Measurements from ENCODE around the gene SHH.

SHH gene

GRCh38 chr7:155811560-155811894, 736 bp downstream of the SHH start:
- TF ChIP-seq CTCF (IDR thresholded peaks at IDR 0.05; ENCODE audit: low read depth, low read length): no peak
- no peak for DNase-seq (ENCODE audit: low read depth, low spot score)
- H3K4me3 ChIP-seq (ENCODE audit: low read depth, low read length): no peak overlapping the region
- in situ Hi-C loops (cut with HindIII; ENCODE audit: low sequenced_read_pairs): no loop called here

DNA sequence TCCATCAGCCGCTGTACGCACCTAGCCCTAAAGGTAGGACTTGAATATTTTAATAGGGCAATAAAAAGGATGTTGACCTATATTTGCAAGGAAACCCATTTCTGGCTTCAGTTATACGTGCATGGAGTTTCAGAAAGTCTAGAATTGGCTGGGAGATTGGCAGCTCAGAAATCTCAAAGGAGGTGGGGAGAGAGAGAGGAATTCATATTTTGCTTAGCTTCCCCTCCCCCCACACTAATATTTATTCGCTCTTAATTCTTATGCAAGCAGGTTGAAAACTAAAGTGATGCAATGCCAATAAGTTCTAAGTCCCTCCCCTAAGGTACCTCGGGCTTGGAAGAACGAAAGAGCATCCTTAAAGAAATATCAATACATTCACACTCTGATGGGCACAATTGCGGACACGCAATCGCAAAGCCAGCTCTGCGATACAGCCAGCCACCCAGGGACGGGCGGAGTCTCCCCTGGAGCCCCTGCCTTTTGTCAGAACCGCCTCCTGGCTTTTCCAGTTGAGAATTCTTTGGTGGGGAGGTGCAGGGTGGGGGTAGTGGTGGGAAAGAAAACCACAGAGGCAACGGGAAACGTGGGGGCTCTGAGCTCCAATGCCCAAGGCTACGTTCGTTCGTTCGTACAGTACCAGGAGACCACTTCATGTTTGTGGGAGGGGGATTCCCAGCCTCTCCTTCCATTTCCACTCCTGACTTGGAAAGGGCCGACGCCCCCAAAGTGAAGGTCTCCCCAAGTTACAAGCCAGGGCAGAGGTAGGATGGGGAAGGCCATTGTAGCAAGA, 1.3 kb downstream of the SHH start:
- DNase-seq (ENCODE audit: low read depth, low spot score): no peak
- H3K4me3 ChIP-seq (ENCODE audit: low read depth, low read length): no peak overlapping the region
- in situ Hi-C loops (cut with HindIII; ENCODE audit: low sequenced_read_pairs): no loop called here

GRCh38 chr7:155809947-155810769, 2.1 kb downstream of the SHH start:
- in situ Hi-C loops (cut with HindIII; ENCODE audit: low sequenced_read_pairs): no loop called here
- no peak overlapping the region for H3K4me3 ChIP-seq (ENCODE audit: low read depth, low read length)
- no peak for TF ChIP-seq CTCF (IDR thresholded peaks at IDR 0.05; ENCODE audit: low read depth, low read length)
- DNase-seq (ENCODE audit: low read depth, low spot score): no peak

More for the DNA sequence above, 1.3 kb downstream of the SHH start:
- TF ChIP-seq CTCF (IDR thresholded peaks at IDR 0.05; ENCODE audit: low read depth, low read length): no peak

DNA sequence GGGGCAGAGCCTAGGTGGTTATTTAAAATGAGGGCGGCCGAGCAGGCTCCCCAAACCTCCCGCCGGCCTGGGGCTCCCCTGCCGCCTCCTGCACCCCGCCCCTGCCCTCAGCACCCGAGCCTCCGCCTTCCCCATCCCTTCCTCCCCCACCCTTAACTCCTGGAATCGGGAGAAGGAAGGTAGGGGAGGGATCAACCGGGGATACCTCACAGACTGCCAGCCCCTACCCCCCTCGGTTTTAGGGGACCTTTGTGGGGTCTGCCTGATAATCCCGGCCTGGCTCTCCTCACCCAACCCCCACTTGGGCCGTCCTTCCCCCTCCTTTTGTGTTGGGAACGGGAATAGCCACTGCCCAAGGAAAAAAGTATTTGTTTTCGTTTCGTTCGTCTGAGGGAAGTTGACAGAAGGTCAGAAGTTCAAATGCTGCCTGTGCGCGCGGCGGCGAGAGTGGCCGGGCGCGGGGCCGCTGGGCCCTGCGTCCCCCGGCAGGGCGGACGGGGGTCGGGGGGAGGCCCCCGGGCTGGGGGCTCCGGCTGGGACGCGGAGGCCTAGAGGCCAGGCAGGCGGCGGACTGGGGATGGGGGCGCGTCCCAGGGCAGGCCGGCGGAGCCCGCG, 2.8 kb downstream of the SHH start:
- no peak overlapping the region for H3K4me3 ChIP-seq (ENCODE audit: low read depth, low read length)
- in situ Hi-C loops (cut with HindIII; ENCODE audit: low sequenced_read_pairs): no loop called here
- DNase-seq (ENCODE audit: low read depth, low spot score): no peak
- TF ChIP-seq CTCF (IDR thresholded peaks at IDR 0.05; ENCODE audit: low read depth, low read length): no peak

DNA sequence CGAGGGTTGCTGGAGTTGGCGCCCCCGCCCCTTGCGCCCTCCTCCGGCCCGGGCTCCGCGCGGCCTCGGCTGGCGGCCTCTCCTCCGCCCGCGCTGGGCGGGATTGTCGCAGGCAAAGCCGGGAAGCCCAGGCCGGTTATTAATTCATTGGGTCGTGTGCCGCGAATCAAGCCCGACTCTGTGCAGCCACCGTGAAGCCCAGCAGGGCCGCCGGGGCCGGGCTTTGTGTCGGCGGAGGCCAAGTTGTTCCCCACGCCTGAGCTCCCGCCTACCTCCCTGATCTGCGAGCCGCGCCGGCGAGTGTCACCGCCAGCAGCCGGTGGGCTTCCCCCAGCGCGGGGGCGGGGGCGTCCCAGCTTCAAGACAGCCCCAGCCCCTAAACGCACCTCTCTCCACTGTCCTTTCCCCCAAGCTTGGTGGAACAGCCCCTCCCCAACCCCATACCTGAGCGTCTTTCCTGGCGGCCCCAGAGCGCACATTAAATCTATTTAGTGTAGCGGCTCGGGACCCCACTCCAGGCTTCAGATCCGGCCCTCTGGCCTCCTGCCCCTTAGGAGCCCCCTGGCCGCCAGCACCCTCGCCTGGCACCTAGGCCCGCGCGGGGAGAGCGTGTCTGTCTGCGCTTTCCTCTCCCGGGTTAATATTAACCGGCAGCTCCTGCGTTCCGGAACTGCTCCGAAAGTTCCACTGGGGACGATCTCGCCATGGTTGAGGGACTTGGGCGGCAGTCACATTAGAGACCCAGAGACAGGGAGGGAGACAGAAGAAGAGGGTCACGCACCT, 3.5 kb downstream of the SHH start:
- TF ChIP-seq CTCF (IDR thresholded peaks at IDR 0.05; ENCODE audit: low read depth, low read length): no peak
- in situ Hi-C loops (cut with HindIII; ENCODE audit: low sequenced_read_pairs): no loop called here
- DNase-seq (ENCODE audit: low read depth, low spot score): no peak
- H3K4me3 ChIP-seq (ENCODE audit: low read depth, low read length): no peak overlapping the region
